Activated naive CD8-positive, alpha-beta T cell treated with anti-CD3 and anti-CD28 coated beads, Interleukin-2, amount 10 ng/mL, durations not matched to agents 7 days and 5 days (primary cell): Measurements from ENCODE around the gene HCN4. TPM values are rescaled to one million over a fixed set of nuclear protein-coding genes. Genes with fewer than 3 reads are reported as not detected.

Experiments
- ATAC-seq: fragments of 150-1000 bp; cut with Tn5 transposase; one replicate; pipeline ENCODE4 v1.10.0; 2021; ENCODE audit warnings: low read depth, moderate library complexity
- POLR2A ChIA-PET: fragments of 350-600 bp; sonication (Branson Sonifier 250); formaldehyde crosslinking; loops from one replicate; lab custom pipeline; 2021; ENCODE audit warnings: antibody characterized with exemption; lab: Charles Lee
- DNase-seq: peaks from one replicate; pipeline ENCODE4 v3.0.0; 2021
- H3K27ac Mint-ChIP-seq: one replicate; pipeline ENCODE4 v1.8.0; 2022; ENCODE audit warnings: mild to moderate bottlenecking, mixed read lengths
- H3K27me3 Mint-ChIP-seq: one replicate; pipeline ENCODE4 v1.8.0; 2022; ENCODE audit warnings: mild to moderate bottlenecking, moderate library complexity, mixed read lengths
- H3K36me3 Mint-ChIP-seq: one replicate; pipeline ENCODE4 v1.8.0; 2021; ENCODE audit warnings: mild to moderate bottlenecking, mixed read lengths
- H3K4me1 Mint-ChIP-seq: one replicate; pipeline ENCODE4 v1.8.0; 2021; ENCODE audit warnings: mixed read lengths
- H3K4me3 Mint-ChIP-seq: one replicate; pipeline ENCODE4 v1.8.0; 2022; ENCODE audit warnings: mild to moderate bottlenecking, moderate library complexity, mixed read lengths
- H3K9me3 Mint-ChIP-seq: one replicate; pipeline ENCODE4 v1.8.0; 2021; ENCODE audit warnings: mixed read lengths
- total RNA-seq, 2 experiments: library from RNA; stranded (reverse); gene quantifications; one replicate each; pipeline ENCODE4 v1.2.3, GENCODE V29; 2021

HCN4 gene
- total RNA-seq, 2 experiments from 2014 or later: not detected

DNA sequence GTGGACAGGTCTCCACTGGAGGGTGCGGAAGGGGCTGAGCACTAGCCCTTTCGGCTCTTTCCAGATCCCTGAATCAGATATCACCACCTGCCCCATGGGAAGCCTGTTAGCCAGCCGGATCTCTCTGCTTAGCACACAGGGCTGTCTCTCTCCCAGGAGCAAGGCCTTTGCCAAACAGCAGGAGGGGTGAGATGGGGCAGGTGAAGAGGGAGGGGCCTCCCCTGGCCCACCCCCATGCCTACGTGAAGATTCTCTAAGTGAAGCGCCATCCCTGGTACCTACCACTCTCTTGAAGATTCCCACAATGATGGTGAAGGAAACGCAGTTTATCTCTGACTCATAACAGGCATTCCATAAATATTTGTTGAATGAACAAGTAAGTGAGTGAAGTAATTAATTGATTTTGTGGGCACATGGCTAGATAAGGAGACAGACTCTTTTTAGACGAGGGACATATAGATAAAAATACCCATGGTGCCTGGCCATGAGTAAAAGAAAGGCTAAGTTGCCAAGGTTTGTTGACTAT, 19.6 kb upstream of the HCN4 start:
- H3K27ac Mint-ChIP-seq: no peak overlapping the region
- no peaks in the 10 kb centered on the region for H3K36me3 Mint-ChIP-seq
- H3K4me3 Mint-ChIP-seq: no peak overlapping the region
- H3K4me1 Mint-ChIP-seq: no peaks in the 10 kb centered on the region
- POLR2A ChIA-PET: no interaction called here
- no peak for DNase-seq
- H3K9me3 Mint-ChIP-seq: no peaks in the 10 kb centered on the region
- ATAC-seq: no peak
- H3K27me3 Mint-ChIP-seq: peaks cover 6% of the 10 kb centered on the region

DNA sequence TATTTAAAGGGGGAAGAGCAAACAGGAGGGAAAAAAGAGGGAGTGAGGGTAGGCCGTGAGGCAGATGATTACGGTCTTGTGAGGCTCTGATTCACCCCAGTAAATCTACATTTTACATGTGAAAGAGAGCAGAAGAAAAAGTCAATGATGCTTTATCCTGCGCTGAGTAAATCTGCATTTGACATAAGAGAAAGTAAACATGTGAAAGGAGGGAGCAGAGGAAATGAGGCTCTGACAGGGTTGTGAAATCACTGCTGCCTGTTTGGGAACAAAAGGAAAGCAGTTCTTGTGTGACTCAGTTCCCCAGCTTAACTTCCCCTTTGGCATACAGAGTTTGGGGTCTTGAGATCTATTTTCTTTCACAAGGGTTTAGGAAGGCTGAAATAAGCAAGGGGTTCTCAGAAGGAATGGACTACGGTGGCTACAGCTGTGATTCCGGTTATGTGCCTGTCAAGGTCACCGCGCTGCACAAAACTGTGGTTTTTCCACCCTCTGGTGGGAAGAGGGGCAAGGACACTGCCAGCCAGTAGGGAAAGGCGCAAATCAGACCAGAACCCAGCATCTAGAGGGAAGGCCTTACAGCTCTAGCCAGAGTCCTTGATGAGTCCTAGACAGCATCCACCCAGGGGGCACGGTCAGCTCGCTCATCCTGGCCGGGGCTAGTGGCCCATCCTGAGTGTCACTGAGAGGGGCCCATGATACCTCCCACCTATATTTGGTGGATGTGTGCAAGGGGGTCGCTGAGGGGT, 18.9 kb upstream of the HCN4 start:
- H3K27ac Mint-ChIP-seq: no peak overlapping the region
- no peaks in the 10 kb centered on the region for H3K36me3 Mint-ChIP-seq
- no peaks in the 10 kb centered on the region for H3K4me1 Mint-ChIP-seq
- ATAC-seq (no peak), DNase-seq (no peak)
- no peak overlapping the region for H3K4me3 Mint-ChIP-seq
- peaks cover 5% of the 10 kb centered on the region for H3K27me3 Mint-ChIP-seq
- POLR2A ChIA-PET: no interaction called here
- no peaks in the 10 kb centered on the region for H3K9me3 Mint-ChIP-seq

DNA sequence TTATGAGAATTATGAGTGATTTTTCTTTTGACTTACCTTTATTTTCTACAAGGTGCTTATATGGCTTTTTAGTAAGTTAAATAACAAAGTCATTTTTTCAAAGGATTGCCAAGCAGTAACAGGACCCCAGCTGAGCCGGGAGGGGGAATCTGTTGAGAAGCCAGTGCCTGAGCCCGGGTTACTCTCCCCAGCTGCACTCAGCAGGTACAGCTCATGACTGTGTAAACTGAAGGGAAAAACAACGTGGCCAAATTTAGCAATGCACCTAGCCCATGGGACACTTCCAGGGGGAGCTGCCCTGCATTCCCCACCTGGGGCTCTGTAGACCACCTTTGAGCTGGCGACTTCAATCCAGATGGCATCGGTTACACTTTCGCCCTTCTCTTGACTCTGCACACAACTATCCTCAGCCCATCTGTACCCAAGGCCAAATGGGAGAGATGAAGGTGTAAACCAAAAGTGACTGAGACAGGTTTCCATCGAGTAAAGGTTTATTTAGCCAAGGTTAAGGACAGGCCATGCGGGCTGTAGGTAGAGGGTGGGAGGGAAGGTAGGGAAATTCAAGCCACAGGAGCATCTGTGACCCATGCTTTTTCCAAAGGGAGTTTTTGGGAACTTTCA, 18.2 kb upstream of the HCN4 start:
- H3K27me3 Mint-ChIP-seq: peaks cover 2% of the 10 kb centered on the region
- H3K27ac Mint-ChIP-seq: no peak overlapping the region
- H3K4me1 Mint-ChIP-seq: no peaks in the 10 kb centered on the region
- POLR2A ChIA-PET: no interaction called here
- DNase-seq (no peak), ATAC-seq (no peak)
- H3K36me3 Mint-ChIP-seq: no peaks in the 10 kb centered on the region
- no peaks in the 10 kb centered on the region for H3K9me3 Mint-ChIP-seq
- no peak overlapping the region for H3K4me3 Mint-ChIP-seq

DNA sequence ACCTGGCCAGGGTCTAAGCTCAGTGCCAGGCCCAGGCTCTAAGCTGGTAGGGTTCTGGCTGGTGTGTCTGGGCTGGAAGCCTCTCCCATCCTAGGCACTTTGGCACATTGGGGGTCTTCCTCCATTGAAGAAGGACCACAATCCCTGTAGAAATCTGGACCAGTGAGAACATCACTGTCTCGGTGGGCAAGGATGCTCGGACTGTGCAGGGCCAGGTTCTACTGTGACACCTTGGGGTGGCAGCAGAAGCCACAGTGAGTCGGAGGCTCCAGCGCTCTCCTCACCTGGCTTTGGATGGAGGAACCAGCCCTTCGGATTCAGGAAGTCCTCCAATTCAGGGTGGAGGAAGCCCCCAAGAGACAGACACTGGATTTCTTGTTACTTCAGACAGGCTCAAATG, 17.5 kb upstream of the HCN4 start:
- Mint-ChIP-seq H3K27ac (no peak overlapping the region), H3K4me3 (no peak overlapping the region), H3K36me3 (no peaks in the 10 kb centered on the region), H3K4me1 (no peaks in the 10 kb centered on the region), H3K9me3 (peaks cover 2% of the 10 kb centered on the region), H3K27me3 (peaks cover 2% of the 10 kb centered on the region)
- no peak for DNase-seq
- no peak for ATAC-seq
- POLR2A ChIA-PET: no interaction called here

DNA sequence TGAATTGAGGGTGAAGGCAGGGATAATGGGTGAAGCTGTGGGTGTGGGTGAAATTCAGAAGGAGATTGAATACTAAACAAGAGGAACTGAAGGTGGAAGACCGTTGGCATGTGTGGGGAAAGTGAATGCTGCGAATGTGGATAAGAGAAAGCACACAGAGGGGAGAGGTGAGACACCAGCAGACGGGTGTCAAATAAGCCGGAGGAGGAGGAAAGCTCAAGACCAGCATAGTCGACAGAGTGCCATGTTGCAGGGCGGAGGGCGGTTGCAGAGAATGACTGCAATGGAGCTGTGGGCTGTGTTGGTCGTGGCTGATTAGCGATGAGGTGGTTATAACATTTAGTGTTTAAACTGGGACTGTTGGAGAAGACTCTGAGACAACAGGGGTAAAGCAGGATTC, 16.4 kb upstream of the HCN4 start:
- POLR2A ChIA-PET: no interaction called here
- no peak for DNase-seq
- Mint-ChIP-seq H3K4me1 (no peaks in the 10 kb centered on the region), H3K4me3 (no peak overlapping the region), H3K27ac (no peak overlapping the region), H3K9me3 (peaks cover 2% of the 10 kb centered on the region), H3K36me3 (no peaks in the 10 kb centered on the region), H3K27me3 (peaks cover 6% of the 10 kb centered on the region)
- ATAC-seq: no peak

DNA sequence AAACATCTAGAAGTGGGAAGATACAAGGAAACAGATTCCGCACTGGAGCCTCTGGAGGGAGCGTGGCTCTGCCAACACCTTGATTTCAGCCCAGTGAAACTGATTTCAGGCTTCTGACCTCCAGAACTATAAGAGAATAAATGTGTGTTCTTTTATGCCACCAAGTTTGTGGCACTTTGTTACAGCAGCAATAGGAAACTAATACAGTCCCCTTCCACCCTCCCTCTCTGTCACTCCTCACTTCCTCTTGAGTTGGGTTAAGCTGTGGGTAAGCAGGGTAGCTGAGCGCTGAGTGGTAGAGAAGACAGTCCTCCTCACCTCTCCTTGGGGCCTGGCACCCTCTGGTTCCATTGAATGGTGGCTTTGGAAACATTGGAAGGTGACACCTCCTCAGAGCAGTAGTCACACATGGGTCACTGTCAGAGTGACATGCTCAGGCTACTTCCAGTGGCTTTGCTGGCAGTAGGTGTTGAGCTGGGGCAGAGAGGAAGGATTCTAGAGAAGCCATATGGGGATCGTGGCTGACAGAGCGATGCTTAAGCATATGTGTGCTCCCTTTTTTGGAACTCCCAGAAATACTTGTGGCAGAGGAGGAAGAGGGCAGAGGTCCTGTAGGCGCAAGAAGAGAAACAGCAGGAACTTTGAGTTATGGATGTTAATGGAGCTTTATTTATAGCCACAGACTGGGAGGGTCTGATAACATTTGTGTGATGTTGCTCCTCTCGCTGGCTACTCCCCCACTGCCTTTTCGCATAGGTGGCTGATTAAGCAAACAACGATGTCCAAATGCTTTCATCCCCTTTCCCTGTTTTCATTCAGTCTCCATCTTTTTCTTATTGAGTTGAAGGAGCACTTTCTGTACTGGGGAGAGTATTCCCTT, 14.8 kb upstream of the HCN4 start:
- H3K27me3 Mint-ChIP-seq: peaks cover 6% of the 10 kb centered on the region
- H3K4me3 Mint-ChIP-seq: no peak overlapping the region
- H3K27ac Mint-ChIP-seq: no peak overlapping the region

DNA sequence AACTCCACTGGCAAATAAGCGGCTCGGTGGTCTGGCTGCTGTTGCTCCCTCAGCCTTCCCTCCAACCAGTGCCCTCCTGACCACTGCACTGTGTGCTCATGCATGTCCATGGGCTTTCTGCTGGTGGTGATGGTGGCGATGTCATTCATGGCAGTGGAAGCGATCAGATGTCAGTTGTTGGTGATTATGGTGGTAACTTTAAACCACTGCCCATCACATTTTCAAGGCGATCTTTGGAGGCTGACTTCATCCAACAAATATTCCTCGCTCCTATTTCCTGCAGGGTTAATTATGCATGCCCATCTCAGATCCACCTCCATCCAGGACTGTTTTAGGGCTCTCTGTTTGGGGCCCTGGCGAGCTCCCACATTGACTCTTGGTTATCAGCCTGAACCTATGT, 13.4 kb upstream of the HCN4 start:
- Mint-ChIP-seq H3K4me3 (no peak overlapping the region), H3K9me3 (peaks cover 2% of the 10 kb centered on the region), H3K27me3 (peaks cover 6% of the 10 kb centered on the region), H3K27ac (no peak overlapping the region), H3K4me1 (no peaks in the 10 kb centered on the region), H3K36me3 (no peaks in the 10 kb centered on the region)
- POLR2A ChIA-PET: no interaction called here
- DNase-seq (no peak), ATAC-seq (no peak)

More for the DNA sequence above, 14.8 kb upstream of the HCN4 start:
- POLR2A ChIA-PET: no interaction called here
- Mint-ChIP-seq H3K36me3 (no peaks in the 10 kb centered on the region), H3K9me3 (peaks cover 2% of the 10 kb centered on the region), H3K4me1 (no peaks in the 10 kb centered on the region)
- ATAC-seq (no peak), DNase-seq (no peak)

DNA sequence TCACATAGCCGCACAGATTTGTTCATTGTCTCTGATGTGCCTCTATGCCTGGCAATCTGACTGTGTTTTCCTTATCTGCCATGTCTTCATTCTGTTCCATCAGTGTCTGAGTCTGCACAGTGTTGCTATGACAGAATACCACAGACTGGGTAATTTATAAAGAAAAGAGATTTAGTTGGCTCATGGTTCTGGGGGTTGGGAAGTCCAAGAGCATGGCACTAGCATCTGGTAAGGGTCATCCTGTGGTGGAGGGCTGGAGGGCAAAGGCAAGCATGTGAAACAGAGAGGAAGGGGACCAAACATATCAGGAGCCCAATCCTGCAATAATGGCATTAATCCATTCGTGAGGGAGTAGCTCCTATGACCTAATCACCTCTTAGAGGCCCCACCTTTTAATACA, 11.9 kb upstream of the HCN4 start:
- POLR2A ChIA-PET: no interaction called here
- no peak for DNase-seq
- peaks cover 7% of the 10 kb centered on the region for H3K9me3 Mint-ChIP-seq
- H3K4me1 Mint-ChIP-seq: no peaks in the 10 kb centered on the region
- H3K27me3 Mint-ChIP-seq: peaks cover 6% of the 10 kb centered on the region
- no peak overlapping the region for H3K27ac Mint-ChIP-seq
- no peaks in the 10 kb centered on the region for H3K36me3 Mint-ChIP-seq
- no peak overlapping the region for H3K4me3 Mint-ChIP-seq
- no peak for ATAC-seq

DNA sequence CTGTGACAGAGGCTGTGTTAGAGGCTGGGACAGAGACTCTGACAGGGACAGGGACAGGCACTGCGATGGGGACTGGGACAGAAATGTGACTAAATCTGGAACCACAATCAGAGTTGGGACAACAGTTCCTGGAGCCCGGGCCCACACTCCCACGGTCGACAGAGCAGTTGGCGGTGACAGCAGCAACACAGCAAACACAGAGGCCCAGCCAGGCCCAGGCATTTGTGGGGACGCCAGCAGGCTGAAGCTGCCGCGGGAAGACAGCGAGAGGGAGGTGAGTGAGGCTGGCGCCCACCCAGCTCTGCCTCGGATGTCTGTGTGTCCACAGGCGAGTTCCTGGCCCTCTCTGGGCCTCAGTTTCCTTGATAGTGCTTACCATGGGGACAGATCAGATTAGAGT, 9.3 kb upstream of the HCN4 start:
- ATAC-seq (no peak), DNase-seq (no peak)
- Mint-ChIP-seq H3K4me1 (no peaks in the 10 kb centered on the region), H3K9me3 (peaks cover 7% of the 10 kb centered on the region), H3K27ac (no peak overlapping the region), H3K4me3 (no peak overlapping the region), H3K36me3 (no peaks in the 10 kb centered on the region), H3K27me3 (peaks cover 8% of the 10 kb centered on the region)
- POLR2A ChIA-PET: no interaction called here

DNA sequence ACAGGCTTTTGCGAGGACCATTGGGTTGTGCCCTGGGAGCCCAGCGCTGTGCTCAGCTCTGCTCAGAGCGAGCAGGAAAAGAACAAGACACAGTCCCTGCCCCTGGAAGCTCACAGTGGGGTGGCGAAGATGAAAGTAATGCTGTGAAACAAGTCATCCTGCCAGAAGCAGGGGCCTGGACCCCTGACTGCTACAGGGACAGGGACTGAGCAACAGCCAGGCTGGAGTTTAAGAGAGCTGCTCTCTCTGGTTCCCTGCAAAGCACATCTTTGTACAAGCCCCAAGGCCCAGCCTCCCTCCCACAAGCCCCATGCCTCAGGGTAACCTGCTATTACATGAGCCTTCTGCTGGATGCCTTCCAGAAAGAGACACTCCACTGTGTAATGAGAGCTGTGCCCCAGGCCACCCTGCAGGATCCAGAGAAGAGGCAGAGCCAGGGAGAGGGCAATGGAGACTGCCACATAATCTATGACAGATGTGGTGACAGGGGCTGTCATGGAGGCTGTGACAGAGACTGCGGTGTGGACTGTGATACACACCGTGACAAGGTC, 7.1 kb upstream of the HCN4 start:
- peaks cover 5% of the 10 kb centered on the region for H3K9me3 Mint-ChIP-seq
- ATAC-seq (no peak), DNase-seq (no peak)
- H3K4me1 Mint-ChIP-seq: no peaks in the 10 kb centered on the region
- no peaks in the 10 kb centered on the region for H3K36me3 Mint-ChIP-seq
- peaks cover 18% of the 10 kb centered on the region for H3K27me3 Mint-ChIP-seq
- H3K4me3 Mint-ChIP-seq: no peak overlapping the region
- POLR2A ChIA-PET: no interaction called here
- H3K27ac Mint-ChIP-seq: no peak overlapping the region

DNA sequence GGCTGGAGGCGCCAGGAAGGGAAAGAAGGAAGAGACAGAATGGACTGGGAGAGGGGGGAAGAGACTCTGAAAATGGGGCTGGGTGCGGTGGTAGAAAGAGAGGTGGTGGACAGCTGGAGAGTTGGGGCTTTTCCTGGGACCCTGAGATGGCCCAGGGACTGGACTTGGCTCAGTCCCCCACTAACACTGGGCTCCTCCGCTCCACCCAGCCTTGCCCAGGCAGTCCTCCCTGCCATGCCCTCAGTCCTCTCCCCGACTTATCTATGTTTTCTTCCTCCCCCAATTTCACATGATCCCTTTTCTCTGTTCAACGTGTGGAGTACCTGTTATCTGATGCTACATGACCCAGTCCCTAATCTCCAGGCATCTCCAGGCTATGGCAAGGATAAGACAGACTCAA, 6.3 kb upstream of the HCN4 start:
- DNase-seq: no peak
- Mint-ChIP-seq H3K4me1 (peaks cover under 1% of the 10 kb centered on the region), H3K27me3 (peaks cover 22% of the 10 kb centered on the region), H3K27ac (no peak overlapping the region), H3K4me3 (no peak overlapping the region), H3K9me3 (peaks cover 5% of the 10 kb centered on the region), H3K36me3 (no peaks in the 10 kb centered on the region)
- POLR2A ChIA-PET: no interaction called here
- ATAC-seq: no peak

DNA sequence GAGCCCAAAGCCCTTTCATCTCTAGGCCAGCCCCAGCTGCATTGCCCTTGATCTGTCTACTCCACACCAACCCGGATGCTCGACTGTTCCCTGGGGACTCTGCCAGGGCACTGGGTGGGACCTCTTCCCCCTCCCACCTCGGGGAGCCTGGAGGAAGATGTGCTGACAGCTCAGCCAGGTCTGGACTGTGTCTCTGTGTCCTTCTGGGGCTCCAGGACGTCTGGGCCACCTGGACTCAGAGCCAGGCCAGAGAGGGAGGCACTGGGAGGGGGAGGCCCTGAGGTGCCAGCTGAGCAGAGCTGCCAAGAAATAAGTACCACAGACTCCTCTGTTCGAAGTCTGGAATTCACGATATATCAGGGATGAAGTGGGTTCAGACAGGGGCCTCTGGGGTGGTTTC, 5.8 kb upstream of the HCN4 start:
- H3K9me3 Mint-ChIP-seq: peaks cover 5% of the 10 kb centered on the region
- no peak for ATAC-seq
- POLR2A ChIA-PET: no interaction called here
- no peak overlapping the region for H3K4me3 Mint-ChIP-seq
- peaks cover 4% of the 10 kb centered on the region for H3K4me1 Mint-ChIP-seq
- no peaks in the 10 kb centered on the region for H3K36me3 Mint-ChIP-seq
- H3K27me3 Mint-ChIP-seq: peaks cover 26% of the 10 kb centered on the region
- H3K27ac Mint-ChIP-seq: no peak overlapping the region
- no peak for DNase-seq

DNA sequence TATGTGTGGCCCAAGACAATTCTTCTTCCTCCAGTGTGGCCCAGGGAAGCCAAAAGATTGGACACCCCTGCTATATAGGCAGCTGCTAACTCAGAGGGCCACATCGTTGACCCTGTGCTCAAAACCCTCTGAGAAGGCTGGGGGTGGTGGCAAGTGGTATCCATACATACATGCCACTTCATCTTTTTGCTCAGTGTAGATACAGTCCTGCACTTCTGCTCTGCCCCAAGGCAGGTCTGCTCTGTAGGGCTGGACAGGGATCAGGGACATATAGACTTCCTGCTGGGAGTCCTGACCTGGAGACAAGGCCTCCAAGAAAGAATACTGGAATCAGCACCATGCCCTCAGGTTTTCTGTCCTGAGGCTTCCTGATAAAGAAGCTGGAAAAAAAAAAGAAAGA, 4.5 kb upstream of the HCN4 start:
- peaks cover 32% of the 10 kb centered on the region for H3K27me3 Mint-ChIP-seq
- H3K9me3 Mint-ChIP-seq: peaks cover 5% of the 10 kb centered on the region
- peaks cover 4% of the 10 kb centered on the region for H3K4me1 Mint-ChIP-seq
- H3K27ac Mint-ChIP-seq: no peak overlapping the region
- no peak for DNase-seq
- POLR2A ChIA-PET: no interaction called here
- no peak for ATAC-seq
- H3K4me3 Mint-ChIP-seq: no peak overlapping the region
- no peaks in the 10 kb centered on the region for H3K36me3 Mint-ChIP-seq
